Measurements from ENCODE around the gene HNF1A. TPM values are rescaled to one million over a fixed set of nuclear protein-coding genes. Genes with fewer than 3 reads are reported as not detected.
A peak's percentile ranks its signal among the peaks of the same experiment; 100 is the strongest.

Gene HNF1A
- total and polyA plus RNA-seq, 2 of the 13 experiments (the other 11 are each of a cell fraction or from before 2014, with no cell fraction given): 13.4 to 34.7 TPM

DNA sequence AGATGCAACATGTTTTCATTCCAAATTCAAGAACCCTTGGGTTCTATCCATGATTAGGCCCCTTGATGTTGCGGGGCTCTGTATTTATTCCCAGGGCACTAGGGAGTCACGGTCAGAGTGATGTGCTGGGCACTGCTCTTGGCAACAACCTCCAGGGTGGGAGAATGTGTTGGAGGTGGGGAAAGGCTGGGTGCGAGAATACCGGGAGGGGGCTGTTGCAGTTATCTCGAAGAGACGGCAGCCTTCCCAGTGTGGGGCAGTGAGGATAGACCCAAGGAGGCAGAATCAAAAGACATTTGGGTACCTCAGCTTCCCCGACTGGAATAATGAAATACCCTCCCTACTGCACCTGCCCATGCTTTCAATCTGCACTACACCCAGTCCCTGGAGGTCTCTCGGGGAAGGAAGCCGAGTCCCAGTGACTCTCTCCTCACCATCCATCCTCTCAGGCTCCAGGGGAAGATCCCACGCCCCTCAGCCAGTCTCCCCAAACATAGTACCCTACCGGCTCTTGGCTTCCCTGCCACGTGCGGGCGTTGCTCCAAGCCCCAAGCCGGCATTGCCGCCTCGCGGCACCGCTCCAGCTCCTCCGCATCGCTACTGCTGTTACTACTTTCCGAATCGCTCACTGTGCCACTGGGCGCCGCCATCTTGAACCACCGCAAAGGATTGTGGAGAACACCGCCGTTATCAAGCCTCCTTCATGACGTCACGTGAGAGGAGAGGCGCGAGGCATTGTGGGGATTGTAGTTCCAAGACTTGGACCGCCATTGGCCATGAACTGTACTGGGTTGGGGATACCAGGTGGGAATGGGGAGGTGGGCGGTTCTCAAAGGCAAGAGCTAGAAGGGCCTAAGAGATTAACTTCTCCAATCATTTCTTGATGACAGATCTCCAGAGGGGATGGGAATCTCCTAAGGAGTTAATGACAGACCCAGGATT is 37.8 kb downstream of the HNF1A start, which contains the start of gene C12orf43 (continued):
- TF ChIP-seq, protein P1, sequence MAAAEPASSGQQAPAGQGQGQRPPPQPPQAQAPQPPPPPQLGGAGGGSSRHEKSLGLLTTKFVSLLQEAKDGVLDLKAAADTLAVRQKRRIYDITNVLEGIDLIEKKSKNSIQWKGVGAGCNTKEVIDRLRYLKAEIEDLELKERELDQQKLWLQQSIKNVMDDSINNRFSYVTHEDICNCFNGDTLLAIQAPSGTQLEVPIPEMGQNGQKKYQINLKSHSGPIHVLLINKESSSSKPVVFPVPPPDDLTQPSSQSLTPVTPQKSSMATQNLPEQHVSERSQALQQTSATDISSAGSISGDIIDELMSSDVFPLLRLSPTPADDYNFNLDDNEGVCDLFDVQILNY (CRISPR knock-in tag; conservative IDR thresholded peaks at IDR 0.05): no peak
- TF ChIP-seq, protein P2, sequence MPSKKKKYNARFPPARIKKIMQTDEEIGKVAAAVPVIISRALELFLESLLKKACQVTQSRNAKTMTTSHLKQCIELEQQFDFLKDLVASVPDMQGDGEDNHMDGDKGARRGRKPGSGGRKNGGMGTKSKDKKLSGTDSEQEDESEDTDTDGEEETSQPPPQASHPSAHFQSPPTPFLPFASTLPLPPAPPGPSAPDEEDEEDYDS (CRISPR knock-in tag; IDR thresholded peaks at IDR 0.05): peak; percentile 99
- TF ChIP-seq, protein P3, sequence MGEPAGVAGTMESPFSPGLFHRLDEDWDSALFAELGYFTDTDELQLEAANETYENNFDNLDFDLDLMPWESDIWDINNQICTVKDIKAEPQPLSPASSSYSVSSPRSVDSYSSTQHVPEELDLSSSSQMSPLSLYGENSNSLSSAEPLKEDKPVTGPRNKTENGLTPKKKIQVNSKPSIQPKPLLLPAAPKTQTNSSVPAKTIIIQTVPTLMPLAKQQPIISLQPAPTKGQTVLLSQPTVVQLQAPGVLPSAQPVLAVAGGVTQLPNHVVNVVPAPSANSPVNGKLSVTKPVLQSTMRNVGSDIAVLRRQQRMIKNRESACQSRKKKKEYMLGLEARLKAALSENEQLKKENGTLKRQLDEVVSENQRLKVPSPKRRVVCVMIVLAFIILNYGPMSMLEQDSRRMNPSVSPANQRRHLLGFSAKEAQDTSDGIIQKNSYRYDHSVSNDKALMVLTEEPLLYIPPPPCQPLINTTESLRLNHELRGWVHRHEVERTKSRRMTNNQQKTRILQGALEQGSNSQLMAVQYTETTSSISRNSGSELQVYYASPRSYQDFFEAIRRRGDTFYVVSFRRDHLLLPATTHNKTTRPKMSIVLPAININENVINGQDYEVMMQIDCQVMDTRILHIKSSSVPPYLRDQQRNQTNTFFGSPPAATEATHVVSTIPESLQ (CRISPR knock-in tag; conservative IDR thresholded peaks at IDR 0.05): no peak
- TF ChIP-seq MEF2D (CRISPR knock-in tag; IDR thresholded peaks at IDR 0.05) (peak; percentile 62; the same call in 1 of the 2 replicates), ZNF10 (CRISPR knock-in tag; IDR thresholded peaks at IDR 0.05; ENCODE audit: borderline replicate concordance, low read depth) (no peak), HMGA1 (CRISPR knock-in tag; conservative IDR thresholded peaks at IDR 0.05) (no peak), ZNF138 (CRISPR knock-in tag; IDR thresholded peaks at IDR 0.05; ENCODE audit: low read depth) (no peak), ZNF101 (CRISPR knock-in tag; IDR thresholded peaks at IDR 0.05; ENCODE audit: borderline replicate concordance, low read depth) (no peak), ZNF773 (CRISPR knock-in tag; IDR thresholded peaks at IDR 0.05; ENCODE audit: borderline replicate concordance) (no peak), ZNF160 (CRISPR knock-in tag; IDR thresholded peaks at IDR 0.05) (no peak), HNF4G (IDR thresholded peaks at IDR 0.05; ENCODE audit: borderline replicate concordance, low read depth, low read length) (no peak), HNF4G (CRISPR knock-in tag; IDR thresholded peaks at IDR 0.05; ENCODE audit: borderline replicate concordance, low read depth) (no peak), ZNF547 (CRISPR knock-in tag; IDR thresholded peaks at IDR 0.05) (no peak; the same call in 1 of the 2 replicates)
- TF ChIP-seq, protein P4, sequence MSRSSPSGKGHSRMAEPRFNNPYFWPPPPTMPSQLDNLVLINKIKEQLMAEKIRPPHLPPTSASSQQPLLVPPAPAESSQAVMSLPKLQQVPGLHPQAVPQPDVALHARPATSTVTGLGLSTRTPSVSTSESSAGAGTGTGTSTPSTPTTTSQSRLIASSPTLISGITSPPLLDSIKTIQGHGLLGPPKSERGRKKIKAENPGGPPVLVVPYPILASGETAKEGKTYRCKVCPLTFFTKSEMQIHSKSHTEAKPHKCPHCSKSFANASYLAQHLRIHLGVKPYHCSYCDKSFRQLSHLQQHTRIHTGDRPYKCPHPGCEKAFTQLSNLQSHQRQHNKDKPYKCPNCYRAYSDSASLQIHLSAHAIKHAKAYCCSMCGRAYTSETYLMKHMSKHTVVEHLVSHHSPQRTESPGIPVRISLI (CRISPR knock-in tag; IDR thresholded peaks at IDR 0.05; ENCODE audit: borderline replicate concordance): no peak
- TF ChIP-seq, protein P5, sequence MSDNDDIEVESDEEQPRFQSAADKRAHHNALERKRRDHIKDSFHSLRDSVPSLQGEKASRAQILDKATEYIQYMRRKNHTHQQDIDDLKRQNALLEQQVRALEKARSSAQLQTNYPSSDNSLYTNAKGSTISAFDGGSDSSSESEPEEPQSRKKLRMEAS (IDR thresholded peaks at IDR 0.05): peak; percentile 52
- TF ChIP-seq, protein P6, sequence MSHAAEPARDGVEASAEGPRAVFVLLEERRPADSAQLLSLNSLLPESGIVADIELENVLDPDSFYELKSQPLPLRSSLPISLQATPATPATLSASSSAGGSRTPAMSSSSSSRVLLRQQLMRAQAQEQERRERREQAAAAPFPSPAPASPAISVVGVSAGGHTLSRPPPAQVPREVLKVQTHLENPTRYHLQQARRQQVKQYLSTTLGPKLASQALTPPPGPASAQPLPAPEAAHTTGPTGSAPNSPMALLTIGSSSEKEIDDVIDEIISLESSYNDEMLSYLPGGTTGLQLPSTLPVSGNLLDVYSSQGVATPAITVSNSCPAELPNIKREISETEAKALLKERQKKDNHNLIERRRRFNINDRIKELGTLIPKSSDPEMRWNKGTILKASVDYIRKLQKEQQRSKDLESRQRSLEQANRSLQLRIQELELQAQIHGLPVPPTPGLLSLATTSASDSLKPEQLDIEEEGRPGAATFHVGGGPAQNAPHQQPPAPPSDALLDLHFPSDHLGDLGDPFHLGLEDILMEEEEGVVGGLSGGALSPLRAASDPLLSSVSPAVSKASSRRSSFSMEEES (CRISPR knock-in tag; IDR thresholded peaks at IDR 0.05): peak; percentile 53; the same call in 1 of the 2 replicates
- TF ChIP-seq, protein P7, sequence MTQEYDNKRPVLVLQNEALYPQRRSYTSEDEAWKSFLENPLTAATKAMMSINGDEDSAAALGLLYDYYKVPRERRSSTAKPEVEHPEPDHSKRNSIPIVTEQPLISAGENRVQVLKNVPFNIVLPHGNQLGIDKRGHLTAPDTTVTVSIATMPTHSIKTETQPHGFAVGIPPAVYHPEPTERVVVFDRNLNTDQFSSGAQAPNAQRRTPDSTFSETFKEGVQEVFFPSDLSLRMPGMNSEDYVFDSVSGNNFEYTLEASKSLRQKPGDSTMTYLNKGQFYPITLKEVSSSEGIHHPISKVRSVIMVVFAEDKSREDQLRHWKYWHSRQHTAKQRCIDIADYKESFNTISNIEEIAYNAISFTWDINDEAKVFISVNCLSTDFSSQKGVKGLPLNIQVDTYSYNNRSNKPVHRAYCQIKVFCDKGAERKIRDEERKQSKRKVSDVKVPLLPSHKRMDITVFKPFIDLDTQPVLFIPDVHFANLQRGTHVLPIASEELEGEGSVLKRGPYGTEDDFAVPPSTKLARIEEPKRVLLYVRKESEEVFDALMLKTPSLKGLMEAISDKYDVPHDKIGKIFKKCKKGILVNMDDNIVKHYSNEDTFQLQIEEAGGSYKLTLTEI (CRISPR knock-in tag; conservative IDR thresholded peaks at IDR 0.05): no peak

Data from HepG2 (cell line).